GM19438 (cell line): ENCODE data around the gene SPIRE1.
"Not testable (repeated sequence)": the region's sequence is repeated elsewhere in the genome, so short reads cannot be mapped to it uniquely, and the experiment has no call there.

Experiments used
- ATAC-seq: cut with Tn5 transposase; IDR thresholded peaks from one replicate; pipeline ENCODE4 v1.9.1; 2021; ENCODE audit warnings: low read depth; ENCODE audit not compliant: unreplicated experiment

SPIRE1 gene

GRCh38 chr18:12599966-12600365 is 57.9 kb downstream of the SPIRE1 start:
- ATAC-seq, result no peak

GRCh38 chr18:12599543-12599942 is 58.4 kb downstream of the SPIRE1 start:
- ATAC-seq, result no peak

GRCh38 chr18:12598181-12598930 is 59.6 kb downstream of the SPIRE1 start:
- no peak for ATAC-seq

- ATAC-seq, result no peak
These were observed 60.1 kb downstream of the SPIRE1 start for GRCh38 chr18:12597760-12598159.

GRCh38 chr18:12595571-12596255 is 62.2 kb downstream of the SPIRE1 start:
- no peak for ATAC-seq

- no peak for ATAC-seq
These were observed 64.0 kb downstream of the SPIRE1 start for GRCh38 chr18:12593866-12594265.

GRCh38 chr18:12592597-12593127 is 65.2 kb downstream of the SPIRE1 start:
- ATAC-seq, result no peak

DNA sequence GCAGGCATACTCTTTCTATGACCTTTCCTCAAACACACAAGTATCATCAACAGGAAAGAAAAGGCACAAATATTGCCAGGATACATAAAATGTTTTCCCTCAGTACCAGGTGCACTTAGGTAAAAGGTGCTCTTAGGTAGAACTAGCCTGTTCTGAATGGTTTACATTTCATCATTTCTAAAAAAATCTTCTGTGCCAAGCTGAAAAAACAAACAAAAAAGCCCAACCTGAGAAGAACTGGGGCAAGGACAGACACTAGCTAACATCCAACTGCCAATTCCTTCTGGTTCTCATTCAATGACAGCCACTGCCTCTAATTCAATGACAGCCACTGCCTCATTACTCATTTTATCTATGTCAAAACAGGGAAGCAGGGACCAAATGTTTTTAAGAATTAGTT is 68.5 kb downstream of the SPIRE1 start:
- no peak for ATAC-seq

DNA sequence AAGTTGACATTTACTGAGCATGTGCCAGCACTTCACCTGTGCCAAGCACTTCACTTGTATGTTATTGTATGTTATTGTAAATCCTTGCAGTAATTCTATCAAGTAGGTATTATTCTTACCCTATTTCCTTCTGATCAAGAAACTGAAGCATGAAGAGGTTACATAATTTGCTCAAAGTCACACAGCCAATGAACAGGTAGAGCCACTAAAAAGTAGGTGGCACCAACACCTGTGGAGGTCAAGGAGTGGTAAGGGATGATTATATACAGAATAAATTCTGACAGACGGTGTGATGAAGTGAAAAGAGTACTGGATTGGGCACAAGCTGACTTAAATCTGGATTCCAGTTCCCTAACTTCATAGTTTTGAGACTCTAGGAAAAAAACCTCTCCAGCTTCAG is 71.0 kb downstream of the SPIRE1 start:
- ATAC-seq, result no peak

GRCh38 chr18:12585218-12585617 is 72.7 kb downstream of the SPIRE1 start:
- ATAC-seq, result no peak

DNA sequence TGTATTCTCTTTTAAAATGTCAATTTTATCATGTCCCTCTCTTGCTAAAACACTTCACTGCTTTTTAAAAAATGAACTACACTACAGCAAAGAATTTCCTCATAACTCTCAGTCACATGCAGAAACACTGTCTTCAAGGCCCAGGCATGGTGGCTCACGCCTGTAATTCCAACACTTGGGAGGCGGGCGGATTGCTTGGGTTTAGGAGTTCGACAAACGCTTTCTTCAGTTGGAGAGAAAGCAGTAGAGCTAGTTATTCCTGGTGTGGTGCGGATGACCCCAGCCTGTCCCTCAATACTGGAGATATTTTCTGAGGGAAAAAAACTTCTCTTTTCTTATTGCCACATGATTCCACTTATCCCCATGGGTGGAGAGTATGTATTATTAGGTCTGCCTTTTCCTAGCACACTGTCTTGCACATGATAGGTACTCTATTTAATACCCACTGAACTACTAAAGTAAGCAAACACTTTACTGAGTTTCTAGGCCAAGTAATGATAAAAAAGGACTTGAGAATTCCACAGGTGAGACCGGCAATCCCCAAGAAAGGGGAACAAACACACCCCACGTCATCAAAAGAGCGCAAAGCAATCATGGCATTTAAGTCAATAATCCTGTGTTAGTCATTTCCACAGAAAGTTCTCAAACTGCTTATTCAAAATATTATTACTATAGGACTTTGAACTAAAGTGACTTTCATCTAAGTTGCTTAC is 77.1 kb downstream of the SPIRE1 start:
- no peak for ATAC-seq

DNA sequence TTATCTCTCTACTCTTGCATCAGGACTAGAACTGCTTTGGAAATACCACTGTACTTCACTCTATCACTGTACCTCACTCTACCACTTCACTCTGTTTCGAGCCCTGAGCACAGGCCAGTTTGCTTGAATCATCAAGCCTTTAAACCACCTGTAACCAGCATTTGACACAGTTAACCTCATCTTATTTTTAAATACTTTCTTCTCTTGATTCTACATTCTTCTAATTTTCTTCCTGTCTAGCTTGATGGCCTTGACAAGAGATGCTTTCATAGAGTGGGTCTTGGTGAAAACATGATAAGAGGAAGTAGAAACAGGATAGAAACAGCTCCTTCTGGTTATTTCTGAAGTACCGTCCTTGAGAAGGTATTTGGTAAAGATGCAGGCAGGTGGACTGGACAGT is 78.1 kb downstream of the SPIRE1 start:
- ATAC-seq, result no peak

GRCh38 chr18:12577848-12578247 is 80.1 kb downstream of the SPIRE1 start:
- ATAC-seq, result no peak

- ATAC-seq, result no peak
These were observed 83.3 kb downstream of the SPIRE1 start for GRCh38 chr18:12574494-12575185.

DNA sequence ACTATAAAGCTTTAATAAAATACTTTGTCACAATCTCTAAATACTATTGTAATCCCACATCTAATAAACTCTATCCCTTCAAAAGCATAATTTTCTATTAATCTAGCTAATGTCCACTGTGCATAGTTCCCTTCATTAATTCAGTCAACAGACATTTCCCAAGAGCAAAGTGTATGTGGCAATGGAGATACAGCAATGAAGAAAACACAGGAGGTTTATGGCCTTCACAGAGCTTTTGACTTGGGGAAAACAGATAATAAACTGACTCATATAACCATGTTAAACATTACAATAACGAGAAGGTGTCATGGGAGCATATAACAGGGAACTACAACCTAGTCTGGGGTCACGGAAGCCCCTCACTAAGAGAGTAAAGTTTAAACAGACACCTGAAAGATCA is 86.3 kb downstream of the SPIRE1 start:
- no peak for ATAC-seq

GRCh38 chr18:12569791-12570190 is 88.1 kb downstream of the SPIRE1 start:
- no peak for ATAC-seq

GRCh38 chr18:12567849-12568248 is 90.1 kb downstream of the SPIRE1 start:
- ATAC-seq, result no peak

GRCh38 chr18:12564861-12565260 is 93.0 kb downstream of the SPIRE1 start:
- no peak for ATAC-seq

DNA sequence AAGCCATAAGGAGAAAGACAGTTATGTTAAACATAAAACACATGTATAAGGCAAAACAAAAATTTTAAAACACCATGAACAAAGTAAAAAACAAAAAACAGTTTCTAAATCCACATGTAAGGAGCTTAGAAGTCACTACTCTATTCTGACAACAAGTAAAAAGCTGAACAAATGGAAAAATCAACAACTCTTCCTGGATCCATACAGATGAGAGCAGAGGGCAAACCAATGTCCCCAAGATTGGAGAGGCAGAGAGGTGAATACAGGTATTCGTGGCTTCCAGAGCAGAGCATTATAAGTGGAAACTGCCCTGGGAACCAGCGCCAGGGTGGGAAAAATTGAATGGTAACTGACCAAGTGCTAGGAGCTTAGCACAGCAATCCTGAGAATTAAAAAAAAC is 93.5 kb downstream of the SPIRE1 start:
- ATAC-seq, result no peak

- not testable (repeated sequence) for ATAC-seq
These were observed 97.3 kb downstream of the SPIRE1 start for GRCh38 chr18:12560600-12560999.

DNA sequence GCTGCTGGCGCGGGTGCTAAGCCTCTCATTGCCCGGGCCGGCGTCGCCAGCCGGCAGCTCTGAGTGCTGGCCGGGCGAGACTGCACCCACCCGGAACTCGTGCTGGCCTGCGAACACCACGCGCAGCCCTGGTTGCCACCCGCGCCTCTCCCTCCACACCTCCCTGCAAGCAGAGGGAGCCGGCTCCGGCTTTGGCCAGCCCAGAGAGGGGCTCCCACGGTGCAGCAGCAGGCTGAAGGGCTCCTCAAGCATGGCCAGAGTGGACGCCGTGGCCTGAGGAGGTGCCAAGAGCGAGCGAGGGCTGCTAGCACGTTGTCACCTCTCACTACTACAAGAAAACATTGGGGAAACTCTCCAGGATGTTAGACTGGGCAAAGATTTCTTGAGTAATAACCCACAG is 98.6 kb downstream of the SPIRE1 start:
- no peak for ATAC-seq
